GM21381 (cell line): ENCODE results near the gene PSTPIP1.

Source experiments
- ATAC-seq: cut with Tn5 transposase; IDR thresholded peaks from one replicate; pipeline ENCODE4 v1.9.1; 2021; ENCODE audit warnings: mild to moderate bottlenecking, moderate library complexity; ENCODE audit not compliant: unreplicated experiment

PSTPIP1 gene

GRCh38 chr15:77017761-77018720 lies 23.1 kb downstream of the PSTPIP1 start:
- no peak for ATAC-seq

GRCh38 chr15:77018796-77019505 lies 24.0 kb downstream of the PSTPIP1 start:
- ATAC-seq, result no peak

DNA sequence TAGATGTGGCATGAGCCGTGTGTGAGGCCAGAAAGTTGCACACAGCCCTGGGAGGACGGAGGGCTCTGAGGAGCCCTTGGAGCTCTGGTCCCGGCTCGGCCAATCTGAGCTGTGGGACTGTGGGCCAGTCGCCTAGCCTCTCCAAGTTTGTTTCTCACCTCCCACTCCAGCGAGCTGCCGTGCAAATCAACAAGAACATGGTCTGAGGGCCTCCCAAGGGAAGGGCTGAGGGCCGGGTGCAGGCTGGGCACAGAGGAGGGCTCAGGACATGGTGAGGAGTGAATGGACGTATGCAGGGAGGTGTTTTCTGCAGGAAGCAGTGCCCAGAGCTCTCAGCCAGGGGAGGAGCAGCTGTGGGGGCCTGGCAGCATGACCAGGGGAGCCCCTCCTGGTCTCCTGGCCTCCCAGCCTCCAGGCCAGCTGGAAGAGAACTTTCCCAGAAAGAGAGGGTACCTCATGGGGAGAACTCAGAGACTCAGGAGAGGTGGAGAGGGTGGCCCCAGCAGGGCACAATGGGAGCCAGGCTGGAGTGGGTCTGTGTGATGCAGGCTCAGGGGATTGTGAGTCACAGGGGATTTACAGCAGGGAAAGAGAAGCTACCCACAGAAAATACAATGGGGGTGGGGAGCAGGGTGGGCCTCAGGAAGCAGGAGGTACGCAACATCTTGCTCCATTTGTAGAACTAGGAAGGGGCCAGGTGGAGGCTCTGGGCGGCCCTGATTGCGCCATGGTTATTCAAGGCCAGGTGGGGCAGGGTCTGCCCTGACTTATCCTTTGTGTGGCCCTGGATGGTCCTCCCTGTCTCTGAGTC lies 24.8 kb downstream of the PSTPIP1 start:
- no peak for ATAC-seq

DNA sequence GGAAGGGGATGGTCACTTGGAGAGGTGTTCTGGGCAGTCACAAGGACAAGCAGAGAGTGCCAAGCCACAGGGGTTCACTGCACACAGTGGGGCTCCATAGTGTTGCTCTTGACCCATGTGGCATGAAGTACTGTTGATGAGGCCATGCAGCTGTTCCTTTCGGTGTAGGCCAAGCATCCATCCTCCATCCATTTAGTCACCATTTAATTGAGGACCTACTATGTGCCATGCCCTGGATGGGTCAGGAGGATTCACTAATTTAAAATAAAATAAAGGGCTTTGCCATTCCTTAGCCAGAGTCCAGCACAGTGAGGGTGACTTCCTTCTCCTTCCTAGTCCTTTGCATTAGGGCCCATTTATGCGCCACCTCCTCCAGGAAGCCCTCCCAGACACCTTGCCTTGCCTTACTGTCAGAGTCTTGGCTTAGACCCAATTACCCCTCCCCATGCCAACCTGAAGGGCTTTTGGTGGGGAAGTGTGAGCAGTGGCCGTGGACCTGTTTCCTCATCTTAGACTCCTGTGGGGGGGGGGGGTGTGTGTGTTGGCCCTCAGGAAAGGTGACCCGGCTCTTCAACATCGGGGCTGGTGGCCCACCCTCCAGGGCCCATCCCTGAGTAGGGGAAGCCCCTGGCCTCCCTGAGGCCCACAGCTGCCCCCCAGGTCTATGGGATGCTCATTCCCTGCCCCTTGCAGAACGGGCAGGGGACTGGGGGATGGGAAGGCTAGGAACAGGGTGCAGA lies 25.6 kb downstream of the PSTPIP1 start:
- ATAC-seq, result no peak

DNA sequence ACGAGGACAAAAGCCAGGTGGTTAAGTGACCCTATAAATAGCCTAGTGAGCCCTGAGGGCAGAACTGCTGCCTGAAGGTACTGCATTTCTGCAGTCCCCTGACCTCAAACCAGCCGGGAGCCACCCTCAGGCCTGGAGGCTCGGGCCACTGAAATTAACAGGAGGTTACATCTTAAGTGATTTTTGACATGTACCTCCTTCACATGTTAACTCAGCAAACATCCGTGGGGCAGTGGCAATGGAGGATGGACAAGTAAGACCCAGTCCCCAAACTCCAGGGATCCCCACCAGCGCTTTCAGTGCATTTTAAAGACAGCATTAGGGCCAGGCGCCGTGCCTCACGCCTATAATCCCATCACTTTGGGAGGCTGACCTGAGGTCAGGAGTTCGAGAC lies 26.2 kb downstream of the PSTPIP1 start:
- no peak for ATAC-seq

DNA sequence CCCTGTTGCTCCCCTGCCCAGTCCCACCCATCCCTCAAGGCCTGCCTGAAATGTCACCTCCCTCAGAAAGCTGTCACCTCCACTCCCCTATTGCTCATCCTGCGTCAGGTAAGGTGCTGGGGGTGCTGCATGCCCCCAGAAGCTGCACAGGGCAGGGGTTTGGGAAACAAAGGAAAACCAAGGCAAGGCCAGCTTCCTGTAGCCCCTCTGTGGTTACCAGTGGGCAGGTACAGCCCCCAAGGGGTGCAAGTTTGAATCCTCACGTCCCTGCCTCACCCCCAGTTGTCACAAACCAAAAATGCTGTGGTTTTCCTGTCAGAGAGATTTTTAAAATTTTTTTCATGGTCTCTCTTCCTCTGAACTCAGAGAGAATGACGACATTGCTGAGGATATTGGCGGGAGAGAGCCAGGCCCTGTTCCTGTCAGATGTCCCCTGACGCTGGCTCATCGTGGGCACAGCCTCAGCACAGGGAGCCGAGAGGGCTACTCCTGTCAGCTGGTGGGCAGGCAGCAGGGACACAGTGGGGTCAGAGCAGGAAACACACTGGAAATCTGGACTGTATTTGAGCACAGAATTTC lies 27.0 kb downstream of the PSTPIP1 start:
- ATAC-seq, result no peak

DNA sequence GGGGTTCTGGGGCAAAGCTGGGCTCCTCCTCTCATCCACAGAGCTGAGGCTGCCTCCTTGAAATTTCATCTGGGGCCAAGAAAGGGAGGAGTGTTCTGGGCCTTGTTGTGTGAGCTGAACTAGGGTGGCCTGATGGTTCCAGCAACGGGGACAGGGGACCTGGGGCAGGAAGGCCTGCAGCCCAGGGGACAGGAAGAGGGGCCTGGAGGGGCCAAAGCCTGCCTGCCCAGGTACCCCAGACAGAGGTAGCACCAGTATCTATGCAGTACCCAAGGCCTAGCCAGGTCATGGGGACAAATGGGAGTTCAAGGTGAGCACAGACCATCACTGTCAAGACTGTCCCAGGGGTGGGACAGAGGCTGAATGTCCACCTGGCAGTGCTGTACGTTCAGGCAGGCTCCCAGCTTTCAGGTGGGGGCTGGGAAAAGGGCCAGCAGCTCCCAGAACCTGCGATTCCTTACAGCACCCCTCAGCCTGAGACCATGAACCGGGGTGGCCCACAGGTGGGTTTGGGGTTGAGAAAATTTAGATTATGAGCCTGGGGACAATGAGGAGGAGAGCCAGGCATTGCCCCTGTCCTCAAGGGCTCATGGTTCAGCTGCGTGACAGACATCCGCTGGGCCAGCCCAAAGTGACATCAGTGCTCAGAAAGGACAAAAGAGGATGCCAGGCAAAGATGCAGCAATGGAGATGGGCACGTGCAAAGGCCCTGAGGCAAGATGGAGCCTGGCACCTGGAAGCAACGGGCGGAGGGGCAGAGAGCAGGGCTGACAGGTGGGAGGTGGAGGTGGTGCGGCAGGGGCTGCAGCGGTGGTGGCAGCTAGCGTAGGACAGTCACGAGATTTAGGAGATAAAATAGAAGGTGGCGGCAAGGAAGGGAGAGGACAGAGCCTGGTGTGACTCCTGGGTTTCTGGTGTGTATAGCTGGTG lies 28.0 kb downstream of the PSTPIP1 start:
- ATAC-seq, result no peak

GRCh38 chr15:77023576-77024272 lies 28.8 kb downstream of the PSTPIP1 start:
- no peak for ATAC-seq

DNA sequence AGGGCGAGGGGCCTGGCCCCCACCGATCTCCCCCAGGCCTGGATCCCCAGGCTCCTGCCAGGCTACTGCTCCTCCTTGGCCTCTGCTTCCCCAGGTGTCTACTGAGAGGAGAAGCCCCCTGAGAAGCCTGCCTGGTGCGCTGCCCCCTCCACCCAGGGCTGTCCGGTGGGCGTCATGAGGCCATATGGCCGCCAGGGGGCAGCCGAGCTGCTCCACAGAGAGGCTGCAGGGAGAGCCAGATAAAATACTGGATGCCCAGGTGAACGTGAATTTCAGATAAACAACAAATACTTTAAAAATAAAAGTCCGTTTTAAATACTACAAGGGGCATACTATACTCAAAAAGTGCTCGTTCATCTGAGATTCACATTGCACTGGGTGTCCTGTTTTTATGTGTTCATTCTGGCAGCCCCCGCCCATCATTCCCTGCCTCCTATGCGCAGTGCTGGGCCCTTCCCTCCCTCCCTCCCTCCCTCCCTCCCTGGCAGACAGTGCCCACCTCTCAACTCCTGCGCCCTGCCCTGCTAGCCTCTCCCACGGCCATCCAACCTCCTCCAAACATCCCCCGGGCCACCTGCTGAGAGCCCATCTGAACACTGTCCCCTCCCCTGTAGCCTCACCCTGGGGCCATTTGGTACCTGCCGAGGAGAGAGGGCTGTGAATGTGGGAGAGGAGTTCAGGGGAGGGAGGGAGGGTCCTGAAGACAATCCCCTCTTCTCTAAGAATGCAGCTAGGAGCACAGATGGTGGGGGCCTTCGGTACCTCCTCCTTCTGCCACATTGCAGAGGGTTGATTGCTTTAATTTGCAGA lies 29.6 kb downstream of the PSTPIP1 start:
- ATAC-seq, result no peak

DNA sequence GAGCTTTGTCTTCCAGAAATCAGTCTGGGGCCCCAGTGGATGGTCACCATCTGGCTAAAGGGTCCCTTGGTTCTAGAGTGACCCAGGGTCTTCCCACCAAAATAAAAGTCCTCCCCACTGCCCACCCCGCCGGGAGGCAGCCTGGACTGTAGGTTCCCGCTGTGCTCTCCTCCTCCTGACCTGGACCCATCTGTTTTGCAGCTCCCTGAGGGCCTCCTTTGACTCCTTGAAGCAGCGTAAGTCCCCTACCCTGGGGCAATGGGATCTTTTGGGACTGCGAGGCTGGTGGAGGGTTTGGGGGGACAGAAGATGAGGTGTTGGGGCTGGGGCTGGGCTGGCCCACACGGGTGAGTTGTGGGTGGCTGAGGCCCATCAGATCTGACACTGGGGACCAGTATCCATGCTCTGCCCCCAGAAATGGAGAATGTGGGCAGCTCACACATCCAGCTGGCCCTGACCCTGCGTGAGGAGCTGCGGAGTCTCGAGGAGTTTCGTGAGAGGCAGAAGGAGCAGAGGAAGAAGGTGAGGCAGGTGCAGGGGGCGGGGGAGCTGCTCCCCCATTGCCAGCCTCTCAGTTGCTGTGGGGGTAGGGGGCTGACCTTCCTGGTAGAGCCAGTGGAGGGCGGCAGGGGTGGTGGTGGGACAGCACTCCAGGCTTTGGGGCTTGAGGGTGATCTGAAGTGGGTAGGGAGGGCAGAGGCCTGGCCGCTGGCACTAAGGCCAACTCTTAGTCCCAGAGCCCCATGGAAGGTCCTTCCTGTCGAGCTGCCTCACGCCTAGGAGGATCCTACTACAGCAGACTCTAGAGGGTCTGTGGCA lies 30.4 kb downstream of the PSTPIP1 start:
- ATAC-seq, result no peak

GRCh38 chr15:77025941-77026411 lies 31.1 kb downstream of the PSTPIP1 start:
- ATAC-seq, result no peak

DNA sequence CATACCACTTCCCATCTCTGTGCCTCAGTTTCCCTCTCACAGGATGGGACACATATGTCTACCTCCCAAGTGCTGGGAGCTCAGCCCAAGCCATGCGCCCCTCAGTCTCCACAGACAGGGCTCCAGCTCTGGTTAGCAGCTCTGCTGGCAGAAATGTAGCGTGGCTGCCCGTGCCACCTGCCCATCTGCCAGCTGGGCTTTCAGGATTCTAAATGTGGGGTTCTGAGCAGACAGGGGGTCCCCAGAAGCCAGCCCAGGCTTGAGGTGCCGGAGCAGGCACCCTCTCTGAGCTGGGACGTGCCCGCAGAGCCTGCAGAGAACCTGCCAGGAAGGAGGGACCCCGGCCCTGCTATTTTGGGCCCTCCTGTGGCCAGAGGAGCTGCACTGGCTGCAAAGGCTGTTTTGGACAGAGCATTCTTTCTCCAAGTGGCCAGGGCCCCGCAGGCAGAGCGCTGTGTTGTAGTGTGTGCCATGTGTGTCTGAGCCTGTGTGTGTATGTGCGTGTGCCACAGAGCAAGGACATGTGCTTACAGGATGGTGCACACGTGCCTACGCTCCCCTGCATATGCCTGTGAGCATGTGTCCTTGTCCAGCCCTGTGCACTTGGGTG lies 31.7 kb downstream of the PSTPIP1 start:
- ATAC-seq, result no peak

DNA sequence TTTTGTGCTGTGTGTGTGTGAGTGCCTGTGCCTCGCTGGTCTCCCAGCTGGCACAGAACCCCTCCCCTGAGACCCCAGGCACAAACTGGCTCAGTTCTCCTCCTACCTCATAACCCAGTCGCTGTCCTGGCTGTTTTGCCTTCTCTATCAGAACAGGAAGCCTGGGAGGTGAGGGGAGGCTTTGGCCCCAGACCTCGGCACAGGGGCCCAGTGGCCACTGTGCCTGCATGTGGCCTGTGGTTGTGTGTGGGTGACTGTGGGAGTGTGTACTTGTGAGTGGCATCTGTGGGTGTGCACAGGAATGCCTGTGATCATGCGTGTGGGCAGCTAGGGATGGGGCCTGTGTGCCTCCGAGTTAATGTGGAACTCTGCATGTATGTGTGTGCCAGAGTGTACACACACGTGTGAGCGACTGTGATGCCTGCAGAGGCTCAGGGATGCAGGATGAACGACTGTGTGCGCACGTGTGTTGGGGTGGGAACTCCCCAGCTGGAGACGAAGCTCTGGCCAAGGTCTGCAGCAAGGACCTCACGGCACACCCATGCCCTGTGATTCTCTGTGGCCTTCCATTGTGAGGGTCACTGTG lies 32.3 kb downstream of the PSTPIP1 start:
- ATAC-seq, result no peak

DNA sequence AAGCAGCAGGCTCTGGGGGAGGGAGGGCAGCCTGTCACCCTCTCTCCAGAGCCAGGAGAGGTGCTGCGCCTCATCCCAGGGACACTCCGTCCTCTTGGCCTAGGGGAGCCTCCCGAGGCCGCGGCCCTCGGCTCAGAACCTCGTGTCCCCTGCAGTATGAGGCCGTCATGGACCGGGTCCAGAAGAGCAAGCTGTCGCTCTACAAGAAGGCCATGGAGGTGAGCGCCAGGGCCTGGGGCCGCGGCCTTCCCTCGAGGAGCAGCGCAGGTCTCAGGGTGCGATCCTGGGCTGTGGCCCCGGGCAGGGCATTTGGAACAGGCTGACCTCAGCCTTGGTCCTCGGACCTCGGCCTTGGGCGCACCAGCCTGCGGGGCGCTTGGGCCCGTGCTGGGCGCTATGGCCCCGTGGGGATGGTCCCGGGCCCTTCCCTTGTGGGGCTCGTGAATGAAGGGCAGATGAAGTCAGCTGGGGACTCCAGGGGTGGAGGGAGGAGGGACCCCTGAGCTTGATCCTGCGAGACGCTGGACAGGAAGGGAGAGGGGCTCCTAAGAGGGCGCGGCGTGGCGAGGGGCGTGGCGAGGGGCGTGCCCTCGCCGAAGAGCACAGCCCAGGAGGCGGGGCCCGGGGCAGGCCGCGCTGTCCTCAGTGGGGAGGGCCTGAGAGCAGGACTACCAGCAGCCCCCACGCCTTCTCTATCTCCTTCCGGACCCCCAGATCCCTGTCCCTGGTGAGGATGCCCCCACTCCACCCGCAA lies 32.9 kb downstream of the PSTPIP1 start:
- ATAC-seq, result no peak

GRCh38 chr15:77028451-77029165 lies 33.7 kb downstream of the PSTPIP1 start:
- no peak for ATAC-seq
